GM21528 (cell line): ENCODE measurements around the gene COL20A1.
"Not testable (repeated sequence)": the region's sequence is repeated elsewhere in the genome, so short reads cannot be mapped to it uniquely, and the experiment has no call there.

Source experiments
- ATAC-seq: cut with Tn5 transposase; IDR thresholded peaks from one replicate; pipeline ENCODE4 v1.9.1; 2021; ENCODE audit warnings: mild to moderate bottlenecking, moderate library complexity; ENCODE audit not compliant: unreplicated experiment, low FRiP score

Gene COL20A1

DNA sequence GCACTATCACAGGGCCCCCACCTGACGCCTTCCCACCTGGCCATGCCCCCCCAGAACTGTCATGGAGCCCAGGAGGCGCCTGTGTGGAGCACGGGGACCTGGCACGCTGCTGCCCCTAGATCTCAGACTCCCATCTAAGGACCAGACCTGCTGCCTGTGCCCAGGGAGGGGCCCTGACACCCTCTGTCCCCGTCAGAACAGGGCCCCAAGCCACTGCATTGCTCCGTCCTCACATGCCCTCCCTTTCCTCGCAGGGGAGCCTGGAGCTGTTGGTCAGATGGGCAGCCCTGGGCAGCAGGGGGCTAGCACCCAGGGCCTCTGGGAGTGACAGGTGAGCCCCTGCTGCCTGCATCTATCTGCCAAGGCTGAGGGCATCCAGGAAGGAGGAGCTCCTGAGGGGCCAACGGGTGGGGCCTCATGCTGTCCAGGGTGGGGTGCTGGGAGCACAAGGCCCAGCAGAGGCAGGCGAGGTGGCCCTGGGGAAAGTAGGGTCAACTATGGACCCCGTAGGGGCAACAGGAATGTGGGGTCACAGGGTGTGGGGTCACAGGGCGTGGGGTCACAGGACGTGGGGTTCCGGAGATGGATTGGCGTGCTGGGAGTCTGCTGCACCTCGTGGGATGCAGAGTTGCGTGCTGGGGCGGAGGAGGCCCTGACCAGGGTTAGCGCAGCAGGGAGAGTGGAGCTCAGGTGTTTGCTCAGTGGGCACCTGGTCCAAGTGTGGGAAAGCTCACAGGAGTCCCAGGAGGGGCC lies 36.5 kb downstream of the COL20A1 start:
- ATAC-seq = no peak

DNA sequence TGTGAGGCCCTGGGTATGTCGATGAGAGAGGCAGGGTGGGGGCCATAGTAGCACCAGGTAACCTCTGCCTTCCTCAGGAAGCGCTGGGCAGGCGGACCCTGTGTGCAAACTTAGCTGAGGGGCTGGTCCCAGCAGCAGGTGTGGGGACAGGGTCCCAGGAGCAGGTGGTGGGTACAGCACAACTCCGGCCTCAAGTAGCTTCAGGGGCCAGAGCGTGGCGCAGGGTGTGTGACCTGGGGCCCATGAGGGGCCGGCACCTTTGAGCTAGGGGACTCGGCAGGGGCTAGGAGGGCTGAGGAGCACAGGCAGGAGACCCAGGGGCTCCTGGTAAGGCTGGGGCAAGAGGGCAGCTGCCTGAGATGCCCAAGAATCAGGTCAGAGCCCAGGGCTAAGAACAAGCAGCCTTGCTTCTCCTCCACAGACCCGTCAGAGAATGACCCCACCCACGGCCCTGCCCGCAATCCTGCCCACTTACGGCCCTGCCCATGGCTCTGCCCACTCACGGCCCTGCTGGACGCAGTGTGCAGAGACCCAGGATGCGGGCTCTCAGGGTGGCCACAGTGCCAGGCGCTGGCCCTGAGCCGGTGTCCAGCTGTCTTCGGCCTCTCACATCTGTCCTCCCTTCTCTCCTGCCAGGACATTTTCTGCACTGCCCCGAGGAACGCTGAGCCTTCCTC lies 37.2 kb downstream of the COL20A1 start:
- ATAC-seq = no peak

- ATAC-seq = no peak
Measured at GRCh38 chr20:63330940-63331339, 38.0 kb downstream of the COL20A1 start.

GRCh38 chr20:63331741-63332400 lies 38.9 kb downstream of the COL20A1 start:
- no peak for ATAC-seq

DNA sequence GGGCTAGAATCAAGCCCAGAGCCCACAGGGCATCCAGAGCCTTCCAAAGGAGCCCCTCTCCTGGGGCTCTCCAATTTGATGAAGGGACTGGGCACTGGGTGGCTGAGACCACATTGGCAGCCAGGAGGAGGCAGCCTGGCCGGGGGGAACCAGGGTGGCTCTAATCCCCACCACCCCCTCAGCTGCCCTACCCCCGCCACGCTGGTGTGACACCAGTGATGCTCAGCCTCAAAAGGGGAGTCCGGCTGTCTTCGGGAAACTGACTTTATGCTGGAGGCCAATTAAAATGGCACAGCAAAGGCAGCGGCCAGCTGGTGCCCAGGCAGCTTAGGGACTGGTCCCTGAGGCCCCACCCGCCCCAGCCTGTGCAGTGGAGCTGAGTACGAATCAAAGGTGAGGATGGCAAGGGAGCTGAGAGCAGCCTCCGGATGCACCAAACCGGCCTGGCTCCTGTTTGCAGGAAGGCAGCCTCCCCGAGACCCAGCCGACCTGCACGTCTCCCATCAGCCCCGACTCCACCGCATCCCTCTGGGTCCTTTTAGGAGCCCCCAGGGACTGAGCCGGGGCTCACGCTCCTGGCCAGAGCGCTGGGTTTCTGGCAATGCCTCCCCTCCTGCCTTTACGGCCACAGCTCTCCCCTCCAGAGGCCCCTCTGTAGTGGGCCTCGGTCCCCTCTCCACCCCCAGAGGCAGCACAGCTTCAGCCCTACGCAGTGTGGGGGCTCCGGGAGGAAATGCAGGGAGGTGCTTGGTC lies 39.7 kb downstream of the COL20A1 start:
- no peak for ATAC-seq

- no peak for ATAC-seq
Measured at GRCh38 chr20:63333241-63333836, 40.4 kb downstream of the COL20A1 start.

DNA sequence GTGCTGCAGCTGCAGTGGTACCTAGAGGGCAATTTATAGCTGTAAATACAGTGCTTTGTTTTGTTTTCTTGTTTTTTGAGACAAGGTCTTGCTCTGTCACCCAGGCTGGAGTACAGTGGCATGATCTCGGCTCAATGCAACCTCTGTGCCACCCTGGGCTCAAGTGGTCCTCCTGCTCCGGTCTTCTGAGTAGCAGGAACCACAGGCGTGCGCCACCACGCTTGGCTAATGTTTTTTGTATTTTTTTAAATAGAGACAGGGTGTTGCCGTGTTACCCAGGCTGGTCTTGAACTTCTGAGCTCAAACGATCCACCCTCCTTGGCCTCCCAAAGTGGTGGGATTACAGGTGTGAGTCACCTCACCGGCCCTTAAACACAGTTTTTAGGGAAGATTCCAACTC lies 41.4 kb downstream of the COL20A1 start:
- no peak for ATAC-seq

DNA sequence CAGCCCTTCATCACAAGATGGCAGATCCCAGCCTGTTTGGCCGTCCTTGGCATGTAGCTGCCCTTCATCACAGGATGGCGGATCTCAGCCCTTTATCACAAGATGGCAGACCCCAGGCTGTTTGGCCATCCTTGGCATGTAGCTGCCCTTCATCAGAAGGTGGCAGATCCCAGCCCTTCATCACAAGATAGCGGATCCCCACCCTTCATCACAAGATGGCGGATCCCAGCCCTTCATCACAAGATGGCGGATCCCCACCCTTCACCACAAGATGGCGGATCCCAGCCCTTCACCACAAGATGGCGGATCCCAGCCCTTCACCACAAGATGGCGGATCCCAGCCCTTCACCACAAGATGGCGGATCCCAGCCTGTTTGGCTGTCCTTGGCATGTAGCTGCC lies 42.1 kb downstream of the COL20A1 start:
- ATAC-seq = not testable (repeated sequence)

DNA sequence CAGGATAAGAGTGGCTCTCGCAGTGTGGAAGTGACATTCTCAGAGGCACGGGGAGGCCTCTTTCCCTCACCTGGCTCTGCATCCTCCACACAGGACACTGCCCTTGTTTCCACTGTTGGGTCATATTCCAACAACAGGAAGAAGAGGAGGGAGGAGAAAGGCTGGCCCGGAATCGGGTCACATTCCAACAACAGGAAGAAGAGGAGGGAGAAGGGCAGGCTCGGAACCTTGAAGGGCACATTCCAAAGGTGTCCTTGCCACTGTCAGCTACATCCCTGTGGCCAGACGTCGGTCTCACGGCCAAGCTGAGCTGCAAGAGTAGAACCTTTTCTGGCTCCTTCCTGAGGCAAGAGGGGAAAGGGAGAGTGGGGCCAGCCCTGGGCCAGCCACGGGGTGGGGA lies 42.7 kb downstream of the COL20A1 start:
- ATAC-seq = no peak

- ATAC-seq = no peak
Measured at GRCh38 chr20:63336232-63336752, 43.3 kb downstream of the COL20A1 start.

GRCh38 chr20:63337786-63338420 lies 44.9 kb downstream of the COL20A1 start:
- ATAC-seq = no peak

- ATAC-seq = not testable (repeated sequence)
Measured at GRCh38 chr20:63339154-63340094, 46.4 kb downstream of the COL20A1 start.

DNA sequence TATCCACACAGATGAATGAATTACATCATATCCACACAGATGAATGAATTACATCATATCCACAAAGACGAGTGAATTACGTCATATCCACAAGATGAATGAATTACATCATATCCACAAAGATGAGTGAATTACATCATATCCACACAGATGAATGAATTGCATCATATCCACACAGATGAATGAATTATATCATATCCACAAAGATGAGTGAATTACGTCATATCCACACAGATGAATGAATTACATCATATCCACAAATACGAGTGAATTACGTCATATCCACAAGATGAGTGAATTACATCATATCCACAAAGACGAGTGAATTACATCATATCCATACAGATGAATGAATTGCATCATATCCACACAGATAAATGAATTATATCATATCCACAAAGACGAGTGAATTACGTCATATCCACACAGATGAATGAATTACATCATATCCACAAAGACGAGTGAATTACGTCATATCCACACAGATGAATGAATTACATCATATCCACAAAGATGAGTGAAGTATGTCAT lies 47.2 kb downstream of the COL20A1 start:
- ATAC-seq = not testable (repeated sequence)

GRCh38 chr20:63342561-63343459 lies 49.8 kb downstream of the COL20A1 start:
- no peak for ATAC-seq

DNA sequence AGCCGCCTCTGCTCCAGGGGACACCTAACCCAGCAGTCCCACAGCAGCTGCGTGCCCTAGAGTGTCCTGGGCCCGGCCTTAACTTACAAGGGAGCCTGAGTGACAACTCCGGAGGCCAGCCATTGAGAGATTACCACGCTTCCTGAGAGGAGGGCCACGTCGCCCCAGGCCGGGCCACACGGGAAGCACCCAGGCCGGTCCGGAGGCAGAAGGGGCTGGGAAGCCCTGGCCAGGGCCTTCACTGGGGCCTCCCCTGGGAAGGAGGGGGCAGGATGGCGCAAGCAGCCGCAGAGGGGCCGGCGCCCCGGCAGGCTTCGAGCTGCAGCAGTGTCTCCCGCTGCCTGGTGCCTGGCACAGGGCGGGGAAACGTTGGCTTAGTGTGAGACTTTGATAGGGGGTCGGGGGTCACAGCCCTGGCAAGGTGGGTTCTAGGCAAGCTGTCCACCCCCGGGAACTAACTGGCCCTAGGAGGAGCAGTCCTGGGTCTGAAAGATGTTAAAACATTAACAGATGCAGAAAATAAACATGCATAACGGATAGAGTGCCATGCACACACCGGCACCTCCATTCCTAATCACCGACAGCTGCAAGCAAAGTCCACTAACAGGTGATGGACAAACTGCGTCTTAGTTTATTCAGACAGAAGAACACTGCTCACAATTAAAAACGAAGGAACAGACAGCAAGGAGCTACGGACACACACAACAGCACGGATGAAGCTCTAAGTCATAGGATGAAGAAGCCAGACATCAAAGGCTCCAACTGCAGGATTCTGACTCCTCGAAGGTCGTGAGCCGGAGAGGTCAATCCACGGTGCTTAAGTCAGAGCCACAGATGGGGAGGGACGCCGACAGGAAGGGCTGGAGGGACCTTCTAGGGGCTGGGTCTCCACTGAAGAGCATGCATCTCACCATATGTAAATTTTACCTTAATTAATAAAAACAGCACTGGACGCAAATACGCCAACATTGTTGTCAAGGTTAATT lies 50.8 kb downstream of the COL20A1 start:
- ATAC-seq = no peak

DNA sequence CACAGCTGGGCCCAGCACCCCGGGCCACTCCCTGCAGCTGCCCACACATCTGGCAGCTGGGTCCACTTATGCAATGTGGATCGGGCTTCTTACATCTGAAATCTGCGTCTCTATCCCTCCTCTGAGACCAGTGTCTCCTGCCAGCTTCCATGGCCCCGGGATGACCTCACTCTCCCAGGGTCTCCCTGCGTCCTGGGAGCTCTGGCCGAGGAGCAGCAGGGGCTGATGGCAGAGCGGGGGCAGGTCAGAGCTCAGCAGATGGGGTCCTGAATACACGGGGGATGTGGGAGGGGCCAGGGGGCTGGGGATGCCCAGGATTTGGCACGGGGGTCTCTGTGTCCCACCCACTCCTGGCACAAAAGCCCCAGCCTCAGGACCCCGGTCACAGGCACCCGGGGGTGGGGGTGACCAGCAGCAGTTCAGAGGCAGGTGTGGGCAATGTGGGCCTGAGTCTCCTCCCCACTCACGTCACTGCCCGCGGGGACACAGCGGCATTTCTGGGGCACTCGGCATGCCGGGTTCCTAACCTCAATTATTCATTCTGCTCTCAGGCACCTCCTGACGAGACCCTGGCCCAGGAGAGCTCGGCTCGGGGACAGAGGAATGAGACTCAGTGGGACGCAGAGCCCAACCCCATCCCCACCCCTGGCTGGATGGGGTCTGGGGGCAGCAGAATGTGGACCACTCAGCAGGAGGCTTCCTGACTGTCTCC lies 51.8 kb downstream of the COL20A1 start:
- ATAC-seq = no peak
